ENCODE results near the gene EFCAB12.
"Not testable (repeated sequence)": the region's sequence is repeated elsewhere in the genome, so short reads cannot be mapped to it uniquely, and the experiment has no call there.

GRCh38 chr3:129385507-129385906 is 42.9 kb downstream of the EFCAB12 start:
- TF ChIP-seq CTCF, EP300 (IDR thresholded peaks at IDR 0.05): not testable (repeated sequence)

All from gastroesophageal sphincter (tissue), 3 donors.